ENCODE results near the gene DOCK10.

DOCK10 gene

DNA sequence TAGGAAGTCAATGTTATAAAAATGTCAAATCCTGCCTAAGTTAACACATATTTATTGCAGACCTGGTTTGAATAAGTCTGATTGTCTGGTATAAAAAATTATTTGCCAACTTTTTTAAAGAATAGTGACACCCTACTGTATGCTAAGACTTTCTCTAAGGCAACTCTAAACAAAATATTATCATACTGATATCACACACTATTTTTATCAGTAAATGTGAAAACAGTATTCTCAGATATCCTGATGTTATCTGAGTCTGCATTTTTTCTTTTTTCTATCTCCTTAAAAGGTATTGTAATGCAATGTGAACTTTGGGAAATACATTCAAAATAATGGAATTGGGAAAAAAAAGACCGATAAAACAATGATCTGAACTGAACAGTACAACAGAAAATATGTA, 127.1 kb downstream of the DOCK10 start:
- TF ChIP-seq, protein P1, sequence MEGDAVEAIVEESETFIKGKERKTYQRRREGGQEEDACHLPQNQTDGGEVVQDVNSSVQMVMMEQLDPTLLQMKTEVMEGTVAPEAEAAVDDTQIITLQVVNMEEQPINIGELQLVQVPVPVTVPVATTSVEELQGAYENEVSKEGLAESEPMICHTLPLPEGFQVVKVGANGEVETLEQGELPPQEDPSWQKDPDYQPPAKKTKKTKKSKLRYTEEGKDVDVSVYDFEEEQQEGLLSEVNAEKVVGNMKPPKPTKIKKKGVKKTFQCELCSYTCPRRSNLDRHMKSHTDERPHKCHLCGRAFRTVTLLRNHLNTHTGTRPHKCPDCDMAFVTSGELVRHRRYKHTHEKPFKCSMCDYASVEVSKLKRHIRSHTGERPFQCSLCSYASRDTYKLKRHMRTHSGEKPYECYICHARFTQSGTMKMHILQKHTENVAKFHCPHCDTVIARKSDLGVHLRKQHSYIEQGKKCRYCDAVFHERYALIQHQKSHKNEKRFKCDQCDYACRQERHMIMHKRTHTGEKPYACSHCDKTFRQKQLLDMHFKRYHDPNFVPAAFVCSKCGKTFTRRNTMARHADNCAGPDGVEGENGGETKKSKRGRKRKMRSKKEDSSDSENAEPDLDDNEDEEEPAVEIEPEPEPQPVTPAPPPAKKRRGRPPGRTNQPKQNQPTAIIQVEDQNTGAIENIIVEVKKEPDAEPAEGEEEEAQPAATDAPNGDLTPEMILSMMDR (IDR thresholded peaks at IDR 0.05; ENCODE audit: low read depth, low read length, missing control alignments), result no peak
- H3K4me3 ChIP-seq (ENCODE audit: low read depth, low read length), result no peak overlapping the region
- DNase-seq (ENCODE audit: low read depth), result no peak

GRCh38 chr2:224910574-224910925, 131.7 kb downstream of the DOCK10 start:
- no peak for DNase-seq (ENCODE audit: low read depth)
- TF ChIP-seq, protein P1 (IDR thresholded peaks at IDR 0.05; ENCODE audit: low read depth, low read length, missing control alignments), result no peak
- H3K4me3 ChIP-seq (ENCODE audit: low read depth, low read length), result no peak overlapping the region

GRCh38 chr2:224909885-224910573, 132.2 kb downstream of the DOCK10 start:
- no peak for DNase-seq (ENCODE audit: low read depth)
- no peak overlapping the region for H3K4me3 ChIP-seq (ENCODE audit: low read depth, low read length)

DNA sequence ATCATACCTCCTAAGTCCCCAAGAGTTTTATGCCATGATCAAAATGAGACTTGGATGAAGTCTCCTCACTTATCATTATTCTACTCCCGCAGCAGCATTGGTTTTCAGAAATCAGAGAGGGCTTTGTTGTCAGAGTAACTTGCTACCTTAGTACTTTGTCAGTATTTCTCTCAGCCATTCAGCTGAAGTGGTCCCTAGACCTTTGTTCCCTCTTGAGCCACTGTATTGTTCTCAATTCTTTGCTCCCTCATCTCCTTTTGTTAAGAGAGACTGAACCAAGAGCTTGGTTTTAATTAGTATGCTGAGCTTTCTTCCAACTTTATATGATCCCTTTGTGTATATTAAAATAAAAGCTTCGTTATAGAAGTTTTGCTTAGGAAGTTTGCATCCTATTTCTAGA, 133.4 kb downstream of the DOCK10 start:
- no peak overlapping the region for H3K4me3 ChIP-seq (ENCODE audit: low read depth, low read length)
- TF ChIP-seq, protein P1 (IDR thresholded peaks at IDR 0.05; ENCODE audit: low read depth, low read length, missing control alignments), result no peak
- no peak for DNase-seq (ENCODE audit: low read depth)

More at GRCh38 chr2:224909885-224910573, 132.2 kb downstream of the DOCK10 start:
- TF ChIP-seq, protein P1 (IDR thresholded peaks at IDR 0.05; ENCODE audit: low read depth, low read length, missing control alignments), result no peak

GRCh38 chr2:224904381-224904780, 137.9 kb downstream of the DOCK10 start:
- TF ChIP-seq, protein P1 (IDR thresholded peaks at IDR 0.05; ENCODE audit: low read depth, low read length, missing control alignments), result no peak
- no peak overlapping the region for H3K4me3 ChIP-seq (ENCODE audit: low read depth, low read length)
- no peak for DNase-seq (ENCODE audit: low read depth)

- TF ChIP-seq, protein P1 (IDR thresholded peaks at IDR 0.05; ENCODE audit: low read depth, low read length, missing control alignments), result no peak
- no peak for DNase-seq (ENCODE audit: low read depth)
- no peak overlapping the region for H3K4me3 ChIP-seq (ENCODE audit: low read depth, low read length)
These were observed 138.6 kb downstream of the DOCK10 start for GRCh38 chr2:224903621-224904020.

GRCh38 chr2:224901121-224901676, 141.1 kb downstream of the DOCK10 start:
- H3K4me3 ChIP-seq (ENCODE audit: low read depth, low read length), result no peak overlapping the region
- DNase-seq (ENCODE audit: low read depth), result no peak
- TF ChIP-seq, protein P1 (IDR thresholded peaks at IDR 0.05; ENCODE audit: low read depth, low read length, missing control alignments), result no peak

Data from GM12864 (cell line).